ENCODE results near the gene SSNA1.

DNA sequence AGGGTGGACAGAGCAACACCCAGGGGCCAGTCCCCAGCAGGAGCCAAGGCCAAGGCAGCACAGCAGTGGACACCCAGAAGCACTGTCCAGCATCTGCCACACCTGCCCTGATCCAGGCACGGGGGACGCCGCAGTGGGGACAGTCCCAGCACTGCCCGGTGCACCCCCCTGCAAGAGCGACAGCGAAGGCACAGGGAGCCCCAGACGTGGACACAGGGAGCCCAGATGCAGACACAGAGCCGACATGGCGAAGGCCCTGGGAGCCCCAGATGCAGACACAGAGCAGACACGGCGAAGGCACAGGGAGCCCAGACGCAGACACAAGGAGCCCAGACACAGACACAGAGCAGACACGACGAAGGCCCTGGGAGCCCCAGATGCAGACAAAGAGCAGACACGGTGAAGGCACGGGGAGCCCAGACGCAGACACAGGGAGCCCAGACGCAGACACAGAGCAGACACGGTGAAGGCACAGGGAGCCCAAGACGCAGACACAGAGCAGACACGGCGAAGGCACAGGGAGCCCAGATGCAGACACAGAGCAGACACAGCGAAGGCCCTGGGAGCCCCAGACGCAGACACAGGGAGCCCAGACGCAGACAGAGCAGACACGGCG is 4.4 kb upstream of the SSNA1 start:
- TF ChIP-seq POLR2A (IDR thresholded peaks at IDR 0.05; ENCODE audit: low read depth, low read length) (no peak), TAF1 (IDR thresholded peaks at IDR 0.05; ENCODE audit: borderline replicate concordance, low read depth, low read length) (no peak), POLR2AphosphoS5 (IDR thresholded peaks at IDR 0.05; ENCODE audit: low read depth, low read length) (no peak)
